Stimulated activated naive CD8-positive, alpha-beta T cell treated with anti-CD3 and anti-CD28 coated beads, Interleukin-15, amount 100 ng/mL, for 72 hours (primary cell): ENCODE data around the gene NBEA.

Source experiments
- ATAC-seq: fragments of 150-1000 bp; cut with Tn5 transposase; 2 replicates; pipeline ENCODE4 v1.10.0; 2021; ENCODE audit warnings: mild to moderate bottlenecking, moderate library complexity
- DNase-seq, 2 donors: peaks; one replicate each; pipeline ENCODE4 v3.0.0; 2021 to 2022
- H3K27ac Mint-ChIP-seq, 2 donors: one replicate each; pipeline ENCODE4 v1.8.0; 2022; ENCODE audit warnings: mild to moderate bottlenecking in 2 of 2, mixed read lengths in 2 of 2, moderate library complexity in 2 of 2
- H3K27me3 Mint-ChIP-seq: one replicate; pipeline ENCODE4 v1.8.0; 2022; ENCODE audit warnings: mixed read lengths
- H3K4me1 Mint-ChIP-seq: one replicate; pipeline ENCODE4 v1.8.0; 2022; ENCODE audit warnings: mild to moderate bottlenecking, mixed read lengths
- H3K4me3 Mint-ChIP-seq, 2 donors: one replicate each; pipeline ENCODE4 v1.8.0; 2022; ENCODE audit warnings: mild to moderate bottlenecking in 2 of 2, mixed read lengths in 2 of 2, moderate library complexity in 1 of 2
- H3K9me3 Mint-ChIP-seq, 2 donors: one replicate each; pipeline ENCODE4 v1.8.0; 2022; ENCODE audit warnings: mixed read lengths in 2 of 2

Gene NBEA

GRCh38 chr13:35712907-35713761 is 771.1 kb downstream of the NBEA start:
- H3K4me3 Mint-ChIP-seq: no peak overlapping the region
- peak overlapping the region; percentile 7 to 53 for H3K27ac Mint-ChIP-seq
- no peaks in the 10 kb centered on the region for H3K27me3 Mint-ChIP-seq
- no peaks in the 10 kb centered on the region for H3K9me3 Mint-ChIP-seq
- no peaks in the 10 kb centered on the region for H3K4me1 Mint-ChIP-seq
- ATAC-seq (no peak), DNase-seq (no peak)

- H3K4me1 Mint-ChIP-seq: no peaks in the 10 kb centered on the region
- H3K4me3 Mint-ChIP-seq: no peak overlapping the region
- H3K27ac Mint-ChIP-seq: no peak overlapping the region
- ATAC-seq (no peak), DNase-seq (no peak)
- no peaks in the 10 kb centered on the region for H3K9me3 Mint-ChIP-seq
- no peaks in the 10 kb centered on the region for H3K27me3 Mint-ChIP-seq
These were observed 772.1 kb downstream of the NBEA start for GRCh38 chr13:35714121-35714520.

GRCh38 chr13:35714588-35715377 is 772.7 kb downstream of the NBEA start:
- DNase-seq (no peak), ATAC-seq (no peak)
- H3K27ac Mint-ChIP-seq: no peak overlapping the region
- no peaks in the 10 kb centered on the region for H3K4me1 Mint-ChIP-seq
- H3K4me3 Mint-ChIP-seq: no peak overlapping the region
- no peaks in the 10 kb centered on the region for H3K9me3 Mint-ChIP-seq
- H3K27me3 Mint-ChIP-seq: no peaks in the 10 kb centered on the region

GRCh38 chr13:35716186-35716585 is 774.1 kb downstream of the NBEA start:
- H3K27ac Mint-ChIP-seq: no peak overlapping the region
- ATAC-seq: no peak
- no peak overlapping the region for H3K4me3 Mint-ChIP-seq
- no peak for DNase-seq
- peaks cover 8% of the 10 kb centered on the region for H3K4me1 Mint-ChIP-seq
- H3K9me3 Mint-ChIP-seq: no peaks in the 10 kb centered on the region
- peaks cover 9% of the 10 kb centered on the region for H3K27me3 Mint-ChIP-seq

- no peak overlapping the region for H3K4me3 Mint-ChIP-seq
- H3K9me3 Mint-ChIP-seq: no peaks in the 10 kb centered on the region
- DNase-seq (no peak), ATAC-seq (no peak)
- peaks cover 14% of the 10 kb centered on the region for H3K27me3 Mint-ChIP-seq
- no peak overlapping the region for H3K27ac Mint-ChIP-seq
- H3K4me1 Mint-ChIP-seq: peaks cover 8% of the 10 kb centered on the region
These were observed 774.7 kb downstream of the NBEA start for GRCh38 chr13:35716729-35717128.

- Mint-ChIP-seq H3K4me3 (no peak overlapping the region), H3K27ac (no peak overlapping the region), H3K27me3 (peaks cover 28% of the 10 kb centered on the region), H3K4me1 (peaks cover 8% of the 10 kb centered on the region), H3K9me3 (no peaks in the 10 kb centered on the region)
- DNase-seq (no peak), ATAC-seq (no peak)
These were observed 776.0 kb downstream of the NBEA start for GRCh38 chr13:35718084-35718483.

- no peak overlapping the region for H3K27ac Mint-ChIP-seq
- peaks cover 39% of the 10 kb centered on the region for H3K27me3 Mint-ChIP-seq
- no peaks in the 10 kb centered on the region for H3K9me3 Mint-ChIP-seq
- H3K4me1 Mint-ChIP-seq: peaks cover 8% of the 10 kb centered on the region
- ATAC-seq: no peak
- DNase-seq: no peak
- H3K4me3 Mint-ChIP-seq: peak overlapping the region in 1 of 2 donors; percentile 58
These were observed 778.2 kb downstream of the NBEA start for GRCh38 chr13:35720290-35720689.

- Mint-ChIP-seq H3K9me3 (no peaks in the 10 kb centered on the region), H3K4me3 (peak overlapping the region; percentile 58 to 65), H3K27ac (peak overlapping the region in 1 of 2 donors; percentile 34), H3K27me3 (peaks cover 39% of the 10 kb centered on the region), H3K4me1 (peaks cover 8% of the 10 kb centered on the region)
- peak; percentile 66 for ATAC-seq
- peak; percentile 47 to 52 for DNase-seq
These were observed 778.9 kb downstream of the NBEA start for GRCh38 chr13:35720690-35721554.
